Measurements from ENCODE around the gene KRTAP12-3.

DNA sequence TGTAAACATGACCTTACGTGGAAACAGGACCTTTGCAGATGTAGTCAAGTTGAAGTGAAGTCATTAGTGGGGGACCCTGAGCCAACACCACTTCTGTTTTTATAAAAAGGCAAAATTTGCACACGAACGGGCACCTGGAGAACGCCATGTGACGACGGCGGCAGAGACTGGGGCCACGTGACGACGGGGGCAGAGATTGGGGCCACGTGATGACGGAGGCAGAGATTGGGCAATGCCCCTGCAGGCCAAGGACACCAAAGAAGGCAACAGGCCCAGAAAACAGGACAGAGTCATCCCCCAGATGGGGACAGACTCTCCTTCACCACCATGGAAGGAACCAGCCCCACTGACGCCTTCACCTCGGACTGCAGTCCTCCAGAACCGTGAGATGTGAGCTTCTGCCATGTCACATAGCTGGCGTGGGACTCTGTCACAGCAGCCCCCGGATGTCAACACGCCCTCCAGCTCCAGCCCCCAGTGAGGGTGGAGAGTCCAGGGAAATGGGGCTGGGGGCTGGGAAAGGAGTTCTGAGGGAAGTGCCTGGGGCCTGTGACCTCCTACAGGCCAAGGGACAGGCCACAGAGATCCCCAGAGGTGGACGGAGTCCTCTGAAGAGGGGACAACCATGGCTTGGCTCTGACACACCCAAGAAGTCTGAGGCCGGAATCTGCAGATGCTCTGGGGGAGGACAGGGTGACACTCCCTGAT lies 7.3 kb upstream of the KRTAP12-3 start:
- TF ChIP-seq, protein P1, sequence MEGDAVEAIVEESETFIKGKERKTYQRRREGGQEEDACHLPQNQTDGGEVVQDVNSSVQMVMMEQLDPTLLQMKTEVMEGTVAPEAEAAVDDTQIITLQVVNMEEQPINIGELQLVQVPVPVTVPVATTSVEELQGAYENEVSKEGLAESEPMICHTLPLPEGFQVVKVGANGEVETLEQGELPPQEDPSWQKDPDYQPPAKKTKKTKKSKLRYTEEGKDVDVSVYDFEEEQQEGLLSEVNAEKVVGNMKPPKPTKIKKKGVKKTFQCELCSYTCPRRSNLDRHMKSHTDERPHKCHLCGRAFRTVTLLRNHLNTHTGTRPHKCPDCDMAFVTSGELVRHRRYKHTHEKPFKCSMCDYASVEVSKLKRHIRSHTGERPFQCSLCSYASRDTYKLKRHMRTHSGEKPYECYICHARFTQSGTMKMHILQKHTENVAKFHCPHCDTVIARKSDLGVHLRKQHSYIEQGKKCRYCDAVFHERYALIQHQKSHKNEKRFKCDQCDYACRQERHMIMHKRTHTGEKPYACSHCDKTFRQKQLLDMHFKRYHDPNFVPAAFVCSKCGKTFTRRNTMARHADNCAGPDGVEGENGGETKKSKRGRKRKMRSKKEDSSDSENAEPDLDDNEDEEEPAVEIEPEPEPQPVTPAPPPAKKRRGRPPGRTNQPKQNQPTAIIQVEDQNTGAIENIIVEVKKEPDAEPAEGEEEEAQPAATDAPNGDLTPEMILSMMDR (IDR thresholded peaks at IDR 0.05), result no peak
- TF ChIP-seq POLR2A (IDR thresholded peaks at IDR 0.05), result no peak
